Stimulated activated memory B cell treated with anti-CD40 and anti-IgM and Interleukin-4, amounts not matched to agents 10 μg/mL and 1 μg/mL and 100 μg/mL, for 72 hours (primary cell): ENCODE results near the gene GGA1.

ENCODE experiments used
- ATAC-seq: fragments of 150-1000 bp; cut with Tn5 transposase; 2 replicates; pipeline ENCODE4 v1.10.0; 2021
- H3K27ac Mint-ChIP-seq: one replicate; pipeline ENCODE4 v1.8.0; 2022; ENCODE audit warnings: mild to moderate bottlenecking, mixed read lengths
- H3K27me3 Mint-ChIP-seq: one replicate; pipeline ENCODE4 v1.8.0; 2022; ENCODE audit warnings: mixed read lengths
- H3K36me3 Mint-ChIP-seq: one replicate; pipeline ENCODE4 v1.8.0; 2022; ENCODE audit warnings: mixed read lengths
- H3K4me1 Mint-ChIP-seq: one replicate; pipeline ENCODE4 v1.8.0; 2022; ENCODE audit warnings: mixed read lengths
- H3K4me3 Mint-ChIP-seq: one replicate; pipeline ENCODE4 v1.8.0; 2022; ENCODE audit warnings: mild to moderate bottlenecking, moderate library complexity, mixed read lengths
- H3K9me3 Mint-ChIP-seq: one replicate; pipeline ENCODE4 v1.8.0; 2022; ENCODE audit warnings: mixed read lengths

Gene GGA1

GRCh38 chr22:37629928-37630327 lies 21.3 kb downstream of the GGA1 start:
- Mint-ChIP-seq H3K27me3 (no peaks in the 10 kb centered on the region), H3K4me3 (no peak overlapping the region), H3K36me3 (peaks cover 34% of the 10 kb centered on the region), H3K4me1 (peaks cover 83% of the 10 kb centered on the region), H3K9me3 (no peaks in the 10 kb centered on the region), H3K27ac (no peak overlapping the region)
- no peak for ATAC-seq

GRCh38 chr22:37630839-37631435 lies 22.3 kb downstream of the GGA1 start:
- H3K36me3 Mint-ChIP-seq = peaks cover 24% of the 10 kb centered on the region
- no peaks in the 10 kb centered on the region for H3K9me3 Mint-ChIP-seq
- no peaks in the 10 kb centered on the region for H3K27me3 Mint-ChIP-seq
- H3K27ac Mint-ChIP-seq = peak overlapping the region; percentile 92
- peaks cover 83% of the 10 kb centered on the region for H3K4me1 Mint-ChIP-seq
- H3K4me3 Mint-ChIP-seq = no peak overlapping the region
- no peak for ATAC-seq

GRCh38 chr22:37631448-37632173 lies 23.0 kb downstream of the GGA1 start:
- no peaks in the 10 kb centered on the region for H3K9me3 Mint-ChIP-seq
- peaks cover 83% of the 10 kb centered on the region for H3K4me1 Mint-ChIP-seq
- H3K27me3 Mint-ChIP-seq = no peaks in the 10 kb centered on the region
- ATAC-seq = no peak
- peaks cover 19% of the 10 kb centered on the region for H3K36me3 Mint-ChIP-seq
- H3K4me3 Mint-ChIP-seq = no peak overlapping the region
- peak overlapping the region; percentile 92 for H3K27ac Mint-ChIP-seq

GRCh38 chr22:37632174-37633088 lies 23.8 kb downstream of the GGA1 start:
- Mint-ChIP-seq H3K4me3 (no peak overlapping the region), H3K36me3 (peaks cover 19% of the 10 kb centered on the region), H3K9me3 (no peaks in the 10 kb centered on the region), H3K27ac (peak overlapping the region; percentile 92), H3K4me1 (peaks cover 83% of the 10 kb centered on the region), H3K27me3 (no peaks in the 10 kb centered on the region)
- no peak for ATAC-seq

- ATAC-seq = peak; percentile 81
- H3K4me3 Mint-ChIP-seq = peak overlapping the region; percentile 61
- peak overlapping the region; percentile 92 for H3K27ac Mint-ChIP-seq
- H3K9me3 Mint-ChIP-seq = no peaks in the 10 kb centered on the region
- H3K27me3 Mint-ChIP-seq = no peaks in the 10 kb centered on the region
- H3K4me1 Mint-ChIP-seq = peaks cover 83% of the 10 kb centered on the region
- H3K36me3 Mint-ChIP-seq = peaks cover 19% of the 10 kb centered on the region
Measured at GRCh38 chr22:37633089-37633624, 24.5 kb downstream of the GGA1 start.

- Mint-ChIP-seq H3K4me3 (peak overlapping the region; percentile 61), H3K27ac (peak overlapping the region; percentile 92), H3K36me3 (peaks cover 16% of the 10 kb centered on the region), H3K9me3 (no peaks in the 10 kb centered on the region), H3K27me3 (no peaks in the 10 kb centered on the region), H3K4me1 (peaks cover 83% of the 10 kb centered on the region)
- ATAC-seq = peak; percentile 89
Measured at GRCh38 chr22:37633625-37634416, 25.2 kb downstream of the GGA1 start.

GRCh38 chr22:37634417-37634924 lies 25.8 kb downstream of the GGA1 start:
- no peaks in the 10 kb centered on the region for H3K27me3 Mint-ChIP-seq
- ATAC-seq = no peak
- peak overlapping the region; percentile 92 for H3K27ac Mint-ChIP-seq
- H3K36me3 Mint-ChIP-seq = peaks cover 9% of the 10 kb centered on the region
- peaks cover 79% of the 10 kb centered on the region for H3K4me1 Mint-ChIP-seq
- peak overlapping the region; percentile 58 for H3K4me3 Mint-ChIP-seq
- no peaks in the 10 kb centered on the region for H3K9me3 Mint-ChIP-seq

GRCh38 chr22:37635157-37635556 lies 26.5 kb downstream of the GGA1 start:
- Mint-ChIP-seq H3K4me1 (peaks cover 81% of the 10 kb centered on the region), H3K9me3 (no peaks in the 10 kb centered on the region), H3K36me3 (peaks cover 9% of the 10 kb centered on the region), H3K27me3 (no peaks in the 10 kb centered on the region), H3K27ac (peak overlapping the region; percentile 92), H3K4me3 (no peak overlapping the region)
- ATAC-seq = no peak

- H3K27me3 Mint-ChIP-seq = no peaks in the 10 kb centered on the region
- ATAC-seq = no peak
- H3K4me1 Mint-ChIP-seq = peaks cover 89% of the 10 kb centered on the region
- peaks cover 8% of the 10 kb centered on the region for H3K36me3 Mint-ChIP-seq
- H3K27ac Mint-ChIP-seq = peak overlapping the region; percentile 92
- peak overlapping the region; percentile 24 for H3K4me3 Mint-ChIP-seq
- no peaks in the 10 kb centered on the region for H3K9me3 Mint-ChIP-seq
Measured at GRCh38 chr22:37636186-37636948, 27.7 kb downstream of the GGA1 start.

GRCh38 chr22:37636949-37637273 lies 28.3 kb downstream of the GGA1 start:
- no peaks in the 10 kb centered on the region for H3K9me3 Mint-ChIP-seq
- peak overlapping the region; percentile 24 for H3K4me3 Mint-ChIP-seq
- no peak for ATAC-seq
- peaks cover 87% of the 10 kb centered on the region for H3K4me1 Mint-ChIP-seq
- peaks cover 3% of the 10 kb centered on the region for H3K36me3 Mint-ChIP-seq
- peak overlapping the region; percentile 92 for H3K27ac Mint-ChIP-seq
- H3K27me3 Mint-ChIP-seq = no peaks in the 10 kb centered on the region

GRCh38 chr22:37638391-37639069 lies 29.9 kb downstream of the GGA1 start:
- H3K4me1 Mint-ChIP-seq = peaks cover 87% of the 10 kb centered on the region
- H3K9me3 Mint-ChIP-seq = no peaks in the 10 kb centered on the region
- peak overlapping the region; percentile 93 for H3K4me3 Mint-ChIP-seq
- no peaks in the 10 kb centered on the region for H3K27me3 Mint-ChIP-seq
- ATAC-seq = no peak
- peak overlapping the region; percentile 92 for H3K27ac Mint-ChIP-seq
- H3K36me3 Mint-ChIP-seq = peaks cover 5% of the 10 kb centered on the region

GRCh38 chr22:37639070-37639760 lies 30.6 kb downstream of the GGA1 start, which contains the start of gene SH3BP1:
Gene SH3BP1, plus strand, starts transcription at chr22:37639669. Its CDS starts 119 bp downstream, at chr22:37639788.
- ATAC-seq = peak; percentile 50
- peaks cover 85% of the 10 kb centered on the region for H3K4me1 Mint-ChIP-seq

More at GRCh38 chr22:37639070-37639760, 30.6 kb downstream of the GGA1 start, which contains the start of gene SH3BP1:
- H3K36me3 Mint-ChIP-seq = peaks cover 11% of the 10 kb centered on the region
- peak within 1 kb of the TSS; percentile 93 for H3K4me3 Mint-ChIP-seq
- peak within 1 kb of the TSS; percentile 92 for H3K27ac Mint-ChIP-seq
- no peaks in the 10 kb centered on the region for H3K27me3 Mint-ChIP-seq
- no peaks in the 10 kb centered on the region for H3K9me3 Mint-ChIP-seq
